Heart left ventricle (tissue), 16 donors: ENCODE results near the gene LUC7L3. TPM values are rescaled to one million over a fixed set of nuclear protein-coding genes. Genes with fewer than 3 reads are reported as not detected.
"Not testable (repeated sequence)": the region's sequence is repeated elsewhere in the genome, so short reads cannot be mapped to it uniquely, and the experiment has no call there.

ENCODE experiments used
- ATAC-seq, 4 donors: fragments of 200-7000 bp; cut with Tn5 transposase; one replicate each; pipeline ENCODE4 v1.9.1; 2020 to 2022; ENCODE audit warnings: moderate library complexity in 4 of 4, mild to moderate bottlenecking in 3 of 4, moderate number of reproducible peaks in 1 of 4
- DNase-seq, 5 donors: peaks; one replicate each; pipeline ENCODE4 v3.0.0-alpha.2; 2020
- H3K27ac ChIP-seq, 12 donors: fragments of 200-600 bp; sonication (generic) in 4 of 12; one replicate each; pipeline versions ENCODE4 v1.5.0 to v1.8.0; 2016 to 2022; ENCODE audit warnings: mild to moderate bottlenecking in 2 of 12
- H3K27me3 ChIP-seq, 9 donors: fragments of 200-600 bp; sonication (generic) in 2 of 9; one replicate each; pipeline versions ENCODE4 v1.5.1 to v1.8.0; 2016 to 2022; ENCODE audit warnings: mild to moderate bottlenecking in 3 of 9
- H3K36me3 ChIP-seq, 9 donors: fragments of 200-600 bp; sonication (generic) in 2 of 9; one replicate each; pipeline versions ENCODE4 v1.5.0 to v1.8.0; 2018 to 2022; ENCODE audit warnings: mild to moderate bottlenecking in 2 of 9
- H3K4me1 ChIP-seq, 12 donors: fragments of 200-600 bp; sonication (generic) in 4 of 12; one replicate each; pipeline versions ENCODE4 v1.5.0 to v1.8.0; 2016 to 2022; ENCODE audit warnings: mild to moderate bottlenecking in 3 of 12
- H3K4me3 ChIP-seq, 12 donors: fragments of 200-600 bp; sonication (generic) in 4 of 12; one replicate each; pipeline versions ENCODE4 v1.5.0 to v1.8.0; 2017 to 2022; ENCODE audit warnings: mild to moderate bottlenecking in 9 of 12, moderate library complexity in 4 of 12
- H3K9me3 ChIP-seq, 12 donors: fragments of 200-600 bp; sonication (generic) in 4 of 12; one replicate each; pipeline versions ENCODE4 v1.5.0 to v1.8.0; 2016 to 2022; ENCODE audit warnings: mild to moderate bottlenecking in 1 of 12
- CTCF ChIP-seq, 12 donors: fragments of 200-600 bp; sonication (generic) in 4 of 12; IDR thresholded peaks; one replicate each; pipeline versions ENCODE4 v1.5.0 to v1.8.0; 2018 to 2022; ENCODE audit warnings: antibody characterized with exemption in 12 of 12, mild to moderate bottlenecking in 5 of 12
- POLR2A ChIP-seq, 2 donors: fragments of 450-650 bp; IDR thresholded peaks; one replicate each; pipeline ENCODE4 v1.6.1; 2017; ENCODE audit warnings: antibody characterized with exemption in 2 of 2, mild to moderate bottlenecking in 2 of 2, moderate library complexity in 2 of 2
- whole genome bisulfite sequencing, 4 donors: extraction: QIAGEN DNeasy Blood & Tissue Kit in 2 of 4; methylation state at CpG; one replicate each; pipeline versions ENCODE4 v1.1.5 to v1.1.7; 2013 to 2018; 5-methylcytosine and 5-hydroxymethylcytosine counted together
- intact Hi-C, 10 donors: fragments of 100-400 bp; cut with DNase I; formaldehyde crosslinking; loops; one replicate each; pipeline versions ENCODE4 v1.11.1 to v1.14.2; 2022
- polyA plus RNA-seq, 2 donors: library from polyadenylated mRNA; stranded (reverse); fragments of 200-250 nt; gene quantifications; one replicate each; pipeline ENCODE4 v1.2.3, GENCODE V29; 2013
- total RNA-seq, 9 donors: library from RNA; depleted of rRNA in 2 of 9; stranded (reverse); fragments of >200 nt in 2 of 9; fragmentation: NEBNext Ultra II Directional in 3 of 9; extraction: Animal tissue kit (Norgen Biotek cat#: 25700) in 3 of 9; gene quantifications; one replicate each; pipeline versions ENCODE4 v1.1.0 to v1.2.4, GENCODE V29; 2016 to 2023
- donor health status: ischemic (EF 13 %, LVEDD 7.1; RV severe dilation, severe dysfunction).
- donor health status: healthy with polysubstance abuse.
- donor health status: DM: no; HTN: yes; CAD: no.
- donor health status: DM: no; HTN: no; CAD: no.
- donor health status: ischemic (EF 25% LVEDD 6.9; RV normal size, moderate dysfunction).
- donor health status: ischemic (EF 25% LVEDD 5.7; RV mildly dilated, moderate dysfunction).
- donor health status: healthy.
- donor health status: DM: yes; HTN: yes; CAD: no.
- donor health status: ischemic (EF 35%, LVEDD 5.7; RV mildly dilated, moderate dysfunction).
- donor health status: nonischemic (EF 11% LVEDD 7.7; RV severe dilation, severe dysfunction).
- donor health status: DM: yes; HTN: yes; CAD: no.
- donor health status: PGD.
- donor health status: ischemic (EF 29% LVEDD 5.4; RV normal size, mild dysfunction).
- donor health status: nonischemic (EF 23%, LVEDD 6.1; RV moderate dilation, normal function).

Gene LUC7L3
- total and polyA plus RNA-seq, 11 donors: 16.5 to 89.0 (median 52.1) TPM

- Histone ChIP-seq H3K36me3 (no peaks in the 10 kb centered on the region), H3K4me3 (no peak overlapping the region), H3K27ac (no peak overlapping the region), H3K9me3 (no peaks in the 10 kb centered on the region), H3K4me1 (peaks cover 0 to 8% (median 0%) of the 10 kb centered on the region in 12 donors), H3K27me3 (no peaks in the 10 kb centered on the region)
- intact Hi-C loops: loop anchor here in 4 of 10 donors (5.0 kb wide), 4 partner anchors 42 to 197 kb away; partner anchors contain the start of genes ABCC3 (in 1 of the 4) and SPATA20 (in 1 of the 4)
- no peak for DNase-seq
- no peak for ATAC-seq
- 89 to 92% (median 89%) methylated on average over 11 of the region's 11 CpGs for WGBS, 4 donors
- TF ChIP-seq CTCF (IDR thresholded peaks at IDR 0.05) (no peak), POLR2A (IDR thresholded peaks at IDR 0.05) (no peak)
Observed at GRCh38 chr17:50679008-50679544, 40.3 kb upstream of the LUC7L3 start.

- H3K36me3 ChIP-seq: no peaks in the 10 kb centered on the region
- intact Hi-C loops: loop anchor here in 9 of 10 donors (2.0 to 10.0 kb wide), 7 partner anchors 48 to 198 kb away; partner anchors contain the start of genes SPATA20 (in 4 of the 9) and ABCC3 (in 3 of the 9)
- peaks cover 0 to 8% (median 0%) of the 10 kb centered on the region in 12 donors for H3K4me1 ChIP-seq
- DNase-seq (no peak), ATAC-seq (no peak)
- 95 to 99% (median 96%) methylated on average over 5 of the region's 5 CpGs for WGBS, 4 donors
- TF ChIP-seq CTCF (IDR thresholded peaks at IDR 0.05): no peak
- no peak for TF ChIP-seq POLR2A (IDR thresholded peaks at IDR 0.05)
- no peak overlapping the region for H3K4me3 ChIP-seq
- no peaks in the 10 kb centered on the region for H3K9me3 ChIP-seq
- no peaks in the 10 kb centered on the region for H3K27me3 ChIP-seq
- H3K27ac ChIP-seq: no peak overlapping the region
Observed at GRCh38 chr17:50680126-50680525, 39.3 kb upstream of the LUC7L3 start.

GRCh38 chr17:50680543-50681262, 38.7 kb upstream of the LUC7L3 start:
- not testable (repeated sequence) for H3K27me3 ChIP-seq, H3K36me3 ChIP-seq, DNase-seq, H3K4me1 ChIP-seq, ATAC-seq, H3K9me3 ChIP-seq
- intact Hi-C loops: loop anchor here in 9 of 10 donors (1.0 to 10.0 kb wide), 8 partner anchors 48 to 198 kb away; partner anchors contain the start of genes SPATA20 (in 5 of the 9) and ABCC3 (in 3 of the 9)
- Histone ChIP-seq H3K27ac (peak overlapping the region in 1 of 12 donors; percentile 66), H3K4me3 (peak overlapping the region in 3 of 12 donors; percentile 0 to 19 (median 17))
- WGBS, 4 donors: 75 to 78% (median 77%) methylated on average over 12 of the region's 12 CpGs

GRCh38 chr17:50681263-50682200, 37.9 kb upstream of the LUC7L3 start:
- H3K4me3 ChIP-seq: peak overlapping the region in 3 of 12 donors; percentile 0 to 19 (median 17)
- 55 to 60% (median 58%) methylated on average over 27 of the region's 27 CpGs for WGBS, 4 donors
- H3K4me1 ChIP-seq: peaks cover 0 to 9% (median 5%) of the 10 kb centered on the region in 12 donors
- no peaks in the 10 kb centered on the region for H3K9me3 ChIP-seq
- H3K36me3 ChIP-seq: no peaks in the 10 kb centered on the region
- ATAC-seq (peak; percentile 29 to 72 (median 66)), DNase-seq (peak in 3 of 5 donors; percentile 43 to 54 (median 51))
- TF ChIP-seq POLR2A (IDR thresholded peaks at IDR 0.05): no peak
- TF ChIP-seq CTCF (IDR thresholded peaks at IDR 0.05): peak; percentile 32 to 65 (median 47)
- no peaks in the 10 kb centered on the region for H3K27me3 ChIP-seq
- H3K27ac ChIP-seq: peak overlapping the region in 1 of 12 donors; percentile 66
- intact Hi-C loops: loop anchor here in 9 of 10 donors (1.0 to 10.0 kb wide), 8 partner anchors 49 to 199 kb away; partner anchors contain the start of genes SPATA20 (in 5 of the 9) and ABCC3 (in 3 of the 9)
